Esophagus muscularis mucosa (tissue), 3 donors: ENCODE data around the gene HAUS7.

Source experiments
- POLR2AphosphoS5 ChIP-seq, 2 donors: sonication (generic); formaldehyde crosslinking; IDR thresholded peaks; one replicate each; pipeline ENCODE4 v1.6.1; 2017; ENCODE audit warnings: antibody characterized with exemption in 2 of 2
- TF ChIP-seq, protein P1 (sequence below), 3 experiments: fragments of 200-600 bp in 2 of 3; fragments of 450-650 bp in 1 of 3; sonication (generic) in 2 of 3; IDR thresholded peaks; one replicate each; pipeline ENCODE4 v1.5.1; 2017 to 2019; ENCODE audit warnings: antibody characterized with exemption in 3 of 3, mild to moderate bottlenecking in 2 of 3, moderate library complexity in 1 of 3

DNA sequence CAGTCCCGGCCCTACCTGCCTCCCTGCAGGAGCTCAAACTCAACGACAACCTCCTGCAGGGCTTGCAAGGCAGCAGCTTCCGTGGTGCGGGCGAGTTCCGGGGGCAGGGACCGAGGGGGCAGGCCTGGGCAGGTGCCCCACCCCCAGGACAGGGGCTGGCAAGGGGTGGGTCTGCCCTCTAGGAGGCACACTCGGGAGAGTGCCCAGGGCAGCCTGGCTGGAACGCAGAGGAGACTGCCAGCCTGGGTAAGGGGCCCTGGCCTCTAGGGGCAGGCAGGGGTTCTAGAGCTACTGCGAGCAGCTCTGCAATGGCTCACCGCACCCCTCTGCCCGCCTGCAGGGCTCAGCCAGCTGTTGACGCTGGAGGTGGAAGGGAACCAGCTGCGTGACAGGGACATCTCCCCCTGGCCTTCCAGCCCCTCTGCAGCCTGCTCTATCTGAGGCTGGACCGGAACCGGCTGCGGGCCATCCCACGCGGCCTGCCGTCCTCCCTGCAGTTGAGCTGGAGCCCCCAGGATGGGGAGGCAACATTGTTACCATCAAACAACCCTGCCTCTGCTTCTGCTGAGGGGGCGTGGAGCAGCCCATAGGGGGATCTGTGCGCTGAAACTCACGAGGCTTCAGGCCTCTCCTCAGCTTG lies 12.1 kb upstream of the HAUS7 start:
- TF ChIP-seq, protein P1, sequence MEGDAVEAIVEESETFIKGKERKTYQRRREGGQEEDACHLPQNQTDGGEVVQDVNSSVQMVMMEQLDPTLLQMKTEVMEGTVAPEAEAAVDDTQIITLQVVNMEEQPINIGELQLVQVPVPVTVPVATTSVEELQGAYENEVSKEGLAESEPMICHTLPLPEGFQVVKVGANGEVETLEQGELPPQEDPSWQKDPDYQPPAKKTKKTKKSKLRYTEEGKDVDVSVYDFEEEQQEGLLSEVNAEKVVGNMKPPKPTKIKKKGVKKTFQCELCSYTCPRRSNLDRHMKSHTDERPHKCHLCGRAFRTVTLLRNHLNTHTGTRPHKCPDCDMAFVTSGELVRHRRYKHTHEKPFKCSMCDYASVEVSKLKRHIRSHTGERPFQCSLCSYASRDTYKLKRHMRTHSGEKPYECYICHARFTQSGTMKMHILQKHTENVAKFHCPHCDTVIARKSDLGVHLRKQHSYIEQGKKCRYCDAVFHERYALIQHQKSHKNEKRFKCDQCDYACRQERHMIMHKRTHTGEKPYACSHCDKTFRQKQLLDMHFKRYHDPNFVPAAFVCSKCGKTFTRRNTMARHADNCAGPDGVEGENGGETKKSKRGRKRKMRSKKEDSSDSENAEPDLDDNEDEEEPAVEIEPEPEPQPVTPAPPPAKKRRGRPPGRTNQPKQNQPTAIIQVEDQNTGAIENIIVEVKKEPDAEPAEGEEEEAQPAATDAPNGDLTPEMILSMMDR (IDR thresholded peaks at IDR 0.05) = no peak
- no peak for TF ChIP-seq POLR2AphosphoS5 (IDR thresholded peaks at IDR 0.05)
